ENCODE data around the gene C10orf90.

Gene C10orf90

GRCh38 chr10:126632705-126633104 is 37.8 kb downstream of the C10orf90 start:
- DNase-seq = no peak

GRCh38 chr10:126629925-126630624 is 40.4 kb downstream of the C10orf90 start:
- no peak for DNase-seq

GRCh38 chr10:126628746-126629145 is 41.7 kb downstream of the C10orf90 start:
- no peak for DNase-seq

- no peak for DNase-seq
Measured at GRCh38 chr10:126621846-126622245, 48.6 kb downstream of the C10orf90 start.

GRCh38 chr10:126618466-126618865 is 52.0 kb downstream of the C10orf90 start:
- no peak for DNase-seq

- DNase-seq = no peak
Measured at GRCh38 chr10:126617733-126618132, 52.8 kb downstream of the C10orf90 start.

GRCh38 chr10:126617208-126617607 is 53.3 kb downstream of the C10orf90 start:
- DNase-seq = no peak

- DNase-seq = no peak
Measured at GRCh38 chr10:126616737-126617136, 53.8 kb downstream of the C10orf90 start.

GRCh38 chr10:126611303-126611702 is 59.2 kb downstream of the C10orf90 start:
- DNase-seq = no peak

- DNase-seq = no peak
Measured at GRCh38 chr10:126609566-126609965, 60.9 kb downstream of the C10orf90 start.

GRCh38 chr10:126599949-126600682 is 70.4 kb downstream of the C10orf90 start:
- no peak for DNase-seq

- DNase-seq = no peak
Measured at GRCh38 chr10:126598009-126598408, 72.5 kb downstream of the C10orf90 start.

GRCh38 chr10:126597211-126597610 is 73.3 kb downstream of the C10orf90 start:
- no peak for DNase-seq

GRCh38 chr10:126596472-126597016 is 73.9 kb downstream of the C10orf90 start:
- no peak for DNase-seq

- no peak for DNase-seq
Measured at GRCh38 chr10:126595160-126595559, 75.3 kb downstream of the C10orf90 start.

- no peak for DNase-seq
Measured at GRCh38 chr10:126593968-126594701, 76.4 kb downstream of the C10orf90 start.

GRCh38 chr10:126592901-126593300 is 77.6 kb downstream of the C10orf90 start:
- DNase-seq = no peak

- DNase-seq = no peak
Measured at GRCh38 chr10:126588024-126588423, 82.5 kb downstream of the C10orf90 start.

- DNase-seq = no peak
Measured at GRCh38 chr10:126586878-126587277, 83.6 kb downstream of the C10orf90 start.

- no peak for DNase-seq
Measured at GRCh38 chr10:126586128-126586527, 84.4 kb downstream of the C10orf90 start.

- no peak for DNase-seq
Measured at GRCh38 chr10:126585249-126586017, 85.1 kb downstream of the C10orf90 start.

- no peak for DNase-seq
Measured at GRCh38 chr10:126584836-126585235, 85.7 kb downstream of the C10orf90 start.
